Measurements from ENCODE around the gene RECK. TPM values are rescaled to one million over a fixed set of nuclear protein-coding genes. Genes with fewer than 3 reads are reported as not detected.
A peak's percentile ranks its signal among the peaks of the same experiment; 100 is the strongest.
"Not testable (repeated sequence)": the region's sequence is repeated elsewhere in the genome, so short reads cannot be mapped to it uniquely, and the experiment has no call there.

The RECK gene
- polyA plus RNA-seq, 4 donors, result 26.6 to 66.7 (median 33.5) TPM

- DNase-seq (ENCODE audit: low read depth in 4 of 4, low spot score in 3 of 4), result no peak
Observed at GRCh38 chr9:36110434-36110833, 73.7 kb downstream of the RECK start.

DNA sequence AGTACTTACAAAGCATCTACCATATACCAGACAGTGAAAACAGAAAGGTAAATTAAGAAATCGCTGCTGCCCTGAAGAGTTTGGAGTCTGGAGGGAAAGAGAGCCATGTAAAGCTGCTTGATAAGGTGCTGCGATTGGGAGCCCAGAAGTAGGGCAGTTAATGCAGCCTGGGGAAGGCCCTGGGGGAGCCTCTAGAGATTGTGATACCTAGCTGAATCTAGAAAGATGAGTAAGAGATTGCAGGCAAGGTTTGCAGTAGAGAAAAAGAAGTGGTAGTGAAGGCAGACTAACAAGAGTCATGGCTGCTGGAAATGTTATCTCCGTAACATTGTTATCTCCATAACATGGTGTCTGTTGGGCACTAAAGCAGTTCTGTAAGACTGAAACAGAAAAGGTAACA is 75.8 kb downstream of the RECK start:
- DNase-seq (ENCODE audit: low read depth in 4 of 4, low spot score in 3 of 4), result no peak

DNA sequence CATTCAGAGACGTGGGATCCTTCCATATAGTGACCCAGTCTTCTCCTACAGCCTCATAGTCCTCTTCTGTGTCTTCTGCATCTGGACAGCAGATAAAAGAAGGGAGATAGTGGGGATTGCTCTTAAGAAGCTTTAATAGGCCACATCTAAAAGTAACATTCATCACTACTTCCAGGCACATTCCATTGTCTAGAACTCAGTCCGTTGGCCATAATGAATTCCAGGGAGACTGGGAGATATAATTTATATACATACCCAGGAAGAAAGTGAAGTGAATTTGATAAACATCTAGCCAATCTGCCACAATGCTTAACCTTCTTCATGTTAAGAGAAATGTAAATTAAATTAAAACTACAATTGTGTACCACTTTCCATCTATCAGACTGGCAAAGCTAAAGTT is 77.3 kb downstream of the RECK start:
- DNase-seq (ENCODE audit: low read depth in 4 of 4, low spot score in 3 of 4), result no peak

- no peak for DNase-seq (ENCODE audit: low read depth in 4 of 4, low spot score in 3 of 4)
Observed at GRCh38 chr9:36116593-36116992, 79.9 kb downstream of the RECK start.

DNA sequence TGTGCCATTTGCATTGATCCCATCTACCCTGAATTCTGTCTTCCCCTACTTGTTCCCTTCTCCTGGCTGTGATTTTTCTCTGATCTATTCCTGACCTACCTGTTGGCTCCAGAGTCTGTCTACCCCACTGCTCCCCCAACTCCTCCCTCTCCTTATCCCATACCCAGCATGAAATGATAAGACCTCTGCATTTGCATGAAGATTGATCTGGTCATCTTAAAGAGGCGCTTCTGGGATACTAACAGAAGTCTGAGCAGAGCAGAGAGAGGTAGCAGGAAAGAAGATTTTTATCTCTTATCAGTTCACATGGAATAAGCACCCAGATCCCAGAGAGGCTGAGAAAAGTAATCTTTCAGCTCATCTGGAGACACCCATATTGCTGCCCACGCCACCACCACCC is 81.5 kb downstream of the RECK start:
- no peak for DNase-seq (ENCODE audit: low read depth in 4 of 4, low spot score in 3 of 4)

DNA sequence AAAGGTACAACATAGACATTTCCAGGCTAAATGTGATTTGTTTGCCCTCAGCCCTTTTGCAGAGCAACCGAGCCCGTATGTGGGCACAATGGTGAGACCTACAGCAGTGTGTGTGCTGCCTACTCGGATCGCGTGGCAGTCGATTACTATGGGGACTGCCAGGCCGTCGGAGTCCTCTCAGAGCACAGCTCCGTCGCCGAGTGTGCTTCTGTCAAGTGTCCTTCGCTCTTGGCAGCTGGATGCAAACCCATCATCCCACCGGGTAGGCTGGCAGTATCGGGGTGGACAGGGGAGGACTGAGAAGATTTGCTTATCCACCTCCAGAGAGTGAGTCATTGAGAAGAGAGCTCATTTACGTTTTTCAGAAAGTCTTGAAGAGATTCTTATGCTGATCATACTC is 82.0 kb downstream of the RECK start:
- DNase-seq (ENCODE audit: low read depth in 4 of 4, low spot score in 3 of 4), result no peak

DNA sequence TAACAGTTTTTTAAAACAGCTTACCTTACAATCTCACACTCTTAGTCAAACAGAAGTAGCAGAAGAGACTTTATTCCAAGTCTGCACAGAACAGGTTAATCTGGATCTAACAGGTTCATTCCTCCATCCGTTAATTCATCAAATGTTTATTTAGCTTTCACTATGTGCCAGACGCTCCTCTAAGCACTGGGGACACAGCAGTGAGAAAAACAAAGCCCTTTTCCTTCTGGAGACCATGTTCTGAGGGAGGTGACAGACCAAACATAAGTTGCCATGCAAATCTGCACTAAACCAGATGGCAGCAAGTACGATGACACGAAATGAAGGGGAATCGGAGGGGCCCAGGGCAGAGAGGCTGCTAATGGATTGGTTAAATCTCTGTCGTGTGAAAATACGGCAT is 82.8 kb downstream of the RECK start:
- no peak for DNase-seq (ENCODE audit: low read depth in 4 of 4, low spot score in 3 of 4)

GRCh38 chr9:36120705-36121104 is 84.0 kb downstream of the RECK start:
- no peak for DNase-seq (ENCODE audit: low read depth in 4 of 4, low spot score in 3 of 4)

GRCh38 chr9:36121971-36122370 is 85.3 kb downstream of the RECK start:
- DNase-seq (ENCODE audit: low read depth in 4 of 4, low spot score in 3 of 4), result no peak

DNA sequence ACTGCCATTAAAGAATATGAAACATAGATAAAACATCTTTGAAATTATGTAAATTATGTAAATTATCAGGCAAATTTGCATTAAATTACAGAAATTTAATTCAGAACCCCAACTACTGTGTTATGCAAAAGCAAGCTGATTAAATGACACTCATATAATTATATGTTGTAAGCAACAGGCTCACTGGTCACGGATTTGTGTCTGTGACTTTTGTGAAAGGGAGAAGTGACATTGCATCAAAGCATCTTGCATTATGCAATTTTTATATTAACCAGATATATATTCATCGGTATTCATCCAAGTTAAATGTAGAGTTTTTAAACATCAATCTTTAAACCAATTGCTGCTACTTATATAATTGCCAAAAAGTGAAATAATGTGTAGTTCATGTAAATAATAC is 86.8 kb downstream of the RECK start:
- no peak for DNase-seq (ENCODE audit: low read depth in 4 of 4, low spot score in 3 of 4)

DNA sequence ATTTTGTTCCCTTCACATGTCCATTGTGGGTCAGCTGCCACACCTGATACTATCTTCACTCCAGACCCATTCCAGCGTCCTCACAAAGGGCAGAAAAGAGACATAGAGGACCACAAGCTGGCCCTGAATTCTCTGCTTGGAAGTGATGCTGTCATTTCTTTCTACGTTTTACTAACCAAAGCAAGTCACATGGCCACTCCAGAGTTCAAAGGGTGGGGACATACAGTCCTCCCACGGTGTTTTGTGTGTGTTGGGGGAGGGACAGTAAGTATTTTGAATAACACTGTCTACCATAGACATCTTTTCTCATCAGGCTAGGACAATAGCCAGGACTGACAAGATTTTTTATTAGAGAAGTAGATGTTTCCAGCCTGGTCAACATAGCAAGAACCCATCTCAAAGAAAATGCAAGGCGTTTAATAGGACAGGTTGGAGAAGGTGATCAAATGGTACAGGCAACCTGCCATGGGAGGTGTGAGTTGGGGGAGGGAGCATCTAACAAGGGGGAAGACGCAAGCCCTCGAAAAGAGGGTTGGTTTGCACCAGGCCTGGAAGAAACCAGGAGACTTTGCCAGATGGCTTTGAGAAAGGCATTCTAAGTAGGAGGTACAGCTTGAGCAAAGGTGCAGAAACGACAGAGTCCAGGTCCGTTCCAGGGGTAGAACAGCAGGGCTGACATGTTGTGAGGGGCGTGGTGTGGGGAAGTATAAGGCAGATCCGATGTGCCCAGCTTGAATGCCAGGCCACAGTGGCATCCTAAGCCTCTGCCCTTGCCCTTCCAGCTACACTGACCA is 88.5 kb downstream of the RECK start:
- DNase-seq (ENCODE audit: low read depth in 4 of 4, low spot score in 3 of 4), result no peak

- DNase-seq (ENCODE audit: low read depth in 4 of 4, low spot score in 3 of 4), result no peak
Observed at GRCh38 chr9:36126016-36126730, 89.5 kb downstream of the RECK start.

- DNase-seq (ENCODE audit: low read depth in 4 of 4, low spot score in 3 of 4), result no peak
Observed at GRCh38 chr9:36127652-36128244, 91.0 kb downstream of the RECK start.

DNA sequence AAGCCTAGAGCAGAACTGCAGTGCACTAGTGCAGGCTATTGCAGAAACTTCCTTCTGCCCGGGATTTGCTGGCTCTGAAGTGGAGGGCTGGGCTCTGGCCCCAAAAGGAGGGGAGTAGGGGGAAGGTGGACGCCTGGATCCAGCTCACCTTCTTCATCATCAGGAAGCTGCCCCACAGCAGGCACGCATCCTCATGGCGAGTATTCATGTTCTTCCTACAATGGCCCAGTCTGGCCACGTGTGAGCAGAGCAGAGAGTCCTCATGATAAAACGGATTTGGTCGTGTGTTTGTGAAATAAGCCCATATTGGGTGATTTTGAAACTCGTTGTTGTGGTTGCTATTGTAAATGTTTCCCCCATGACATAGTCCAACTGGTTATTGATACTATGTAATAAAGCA is 91.6 kb downstream of the RECK start:
- no peak for DNase-seq (ENCODE audit: low read depth in 4 of 4, low spot score in 3 of 4)

DNA sequence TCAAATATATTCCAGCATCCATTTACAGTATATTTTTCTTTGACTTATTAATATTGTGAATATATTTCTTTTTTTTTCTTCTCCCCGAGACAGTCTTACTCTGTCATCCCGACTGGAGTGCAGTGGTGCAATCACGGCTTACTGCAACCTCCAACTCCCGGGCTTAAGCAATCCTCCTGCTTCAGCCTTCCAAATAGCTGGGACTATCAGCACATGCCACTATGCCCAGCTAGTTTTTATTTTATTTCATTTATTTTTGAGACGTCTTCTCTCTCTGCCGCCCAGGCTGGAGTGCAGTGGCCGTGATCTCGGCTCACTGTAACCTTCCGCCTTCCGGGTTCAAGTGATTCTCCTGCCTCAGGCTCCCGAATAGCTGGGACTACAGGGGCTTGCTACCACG is 92.4 kb downstream of the RECK start:
- DNase-seq (ENCODE audit: low read depth in 4 of 4, low spot score in 3 of 4), result no peak

DNA sequence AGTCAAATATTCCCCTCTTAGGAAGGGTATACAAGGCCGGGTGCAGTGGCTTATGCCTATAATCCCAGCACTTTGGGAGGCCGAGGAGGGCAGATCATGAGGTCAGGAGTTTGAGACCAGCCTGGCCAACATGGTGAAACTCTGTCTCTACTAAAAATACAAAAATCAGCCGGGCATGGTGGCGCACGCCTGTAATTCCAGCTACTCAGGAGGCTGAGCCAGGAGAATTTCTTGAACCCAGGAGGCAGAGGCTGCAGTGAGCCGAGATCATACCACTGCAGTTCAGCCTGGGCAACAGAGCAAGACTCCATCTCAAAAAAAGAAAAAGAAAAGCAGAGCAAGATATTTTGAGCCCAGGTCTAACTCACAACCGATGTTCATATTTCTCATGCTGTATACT is 95.0 kb downstream of the RECK start:
- not testable (repeated sequence) for DNase-seq (ENCODE audit: low read depth in 4 of 4, low spot score in 3 of 4)

GRCh38 chr9:36132086-36132485 is 95.4 kb downstream of the RECK start:
- DNase-seq (ENCODE audit: low read depth in 4 of 4, low spot score in 3 of 4), result no peak

DNA sequence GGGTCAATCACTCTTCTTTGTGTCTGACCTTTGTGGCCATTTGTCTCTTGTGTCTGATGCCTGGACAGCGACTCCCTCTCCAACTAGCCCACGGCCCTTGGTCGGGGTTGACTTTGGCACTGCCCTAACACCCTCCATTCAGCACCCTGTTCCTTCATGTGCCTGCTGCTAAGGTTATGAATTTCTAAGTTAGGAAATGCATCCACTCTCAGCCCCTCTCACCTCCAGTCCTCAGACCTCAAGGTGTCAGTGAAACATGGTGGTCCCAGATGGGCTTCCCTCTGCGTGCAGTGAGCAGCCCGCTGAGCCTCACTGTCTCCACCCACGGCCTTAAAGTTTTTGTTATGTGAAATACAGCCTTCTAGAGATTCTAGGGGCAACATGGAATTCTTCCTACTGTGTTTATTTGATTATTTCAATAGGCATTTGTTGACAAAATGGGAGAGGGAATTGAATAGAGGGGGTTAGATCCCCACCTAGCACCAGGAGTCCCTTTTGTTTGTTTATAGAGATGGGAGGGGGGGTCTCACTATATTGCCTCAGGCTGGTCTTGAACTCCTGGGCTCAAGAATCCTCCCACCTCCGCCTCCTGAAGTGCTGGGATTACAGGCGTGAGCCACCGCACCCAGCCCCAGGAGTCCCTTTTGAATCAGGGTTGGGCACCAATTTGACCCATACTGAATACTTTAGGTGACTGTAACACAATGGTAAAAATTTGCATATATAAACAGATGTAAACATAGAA is 98.2 kb downstream of the RECK start:
- no peak for DNase-seq (ENCODE audit: low read depth in 4 of 4, low spot score in 3 of 4)

DNA sequence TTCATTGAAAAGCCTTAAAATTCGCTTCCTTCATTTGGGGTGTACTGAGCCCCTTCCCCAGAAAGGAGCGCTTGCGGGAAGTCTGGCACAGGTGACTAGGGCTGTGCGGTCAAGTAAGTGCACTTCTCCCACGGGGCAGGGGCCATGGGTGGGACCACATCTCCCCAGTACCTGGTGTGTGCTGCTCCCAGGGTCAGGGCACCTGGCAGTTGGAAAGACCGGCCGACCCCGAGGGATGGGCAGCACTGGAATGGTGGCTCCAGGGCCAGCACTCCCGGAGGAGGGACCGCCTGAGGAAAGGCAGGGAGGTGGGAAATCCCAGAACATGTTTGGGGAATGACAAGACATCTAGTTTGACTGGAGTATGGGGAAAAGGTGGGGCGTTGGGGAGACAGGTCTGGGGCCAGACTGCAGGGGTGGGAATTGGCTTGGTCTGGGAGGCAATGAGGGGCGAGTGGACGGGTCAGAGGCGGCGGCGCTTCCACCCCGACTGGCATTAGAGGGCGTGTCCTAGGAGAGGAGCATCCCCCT is 99.1 kb downstream of the RECK start:
- no peak for DNase-seq (ENCODE audit: low read depth in 4 of 4, low spot score in 3 of 4)

DNA sequence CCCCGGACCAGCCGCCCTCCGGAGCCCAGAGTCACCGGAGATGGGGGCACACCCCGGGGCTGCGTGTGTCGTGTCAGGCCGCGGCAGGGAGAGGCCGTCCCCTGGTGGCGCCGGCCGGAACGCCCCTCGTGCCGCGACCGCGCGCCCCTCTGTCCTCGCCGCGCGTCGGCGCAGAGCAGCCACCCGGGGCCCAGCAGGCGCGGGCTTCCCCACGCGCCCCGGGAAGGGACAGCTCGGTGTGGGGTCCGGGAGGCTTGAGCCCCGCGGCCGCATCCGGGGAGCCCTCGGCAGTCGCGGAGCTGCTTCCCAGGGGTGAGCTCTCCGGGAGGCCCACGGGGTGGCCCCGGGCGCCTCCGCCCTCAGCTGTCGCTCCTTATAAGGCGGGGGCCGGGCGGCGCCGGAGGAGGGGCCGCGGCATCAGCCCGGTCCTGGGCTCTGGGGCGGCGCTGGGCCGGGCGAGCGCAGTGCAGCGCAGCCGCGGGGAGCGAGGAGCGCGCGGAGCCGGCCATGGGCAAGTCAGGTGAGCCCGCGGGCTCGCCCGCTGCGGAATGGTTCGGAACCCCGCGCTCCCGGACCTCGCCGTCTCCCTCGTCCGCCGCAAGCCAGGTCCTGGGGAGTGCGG is 99.7 kb downstream of the RECK start, which contains the start of gene GLIPR2:
Gene GLIPR2 (plus strand): TSS at position 462 of the 622 bp plus-strand sequence. CDS start 46 bp downstream, at position 508.
- DNase-seq (ENCODE audit: low read depth in 4 of 4, low spot score in 3 of 4), result peak; percentile 42 to 55 (median 46)
